GM23338 (cell line): Measurements from ENCODE around the gene RAB27B. TPM values are rescaled to one million over a fixed set of nuclear protein-coding genes. Genes with fewer than 3 reads are reported as not detected.

Experiments used
- ATAC-seq: fragments of 200-7000 bp; cut with Tn5 transposase; 3 replicates; pipeline ENCODE4 v1.9.1; 2020
- DNase-seq: peaks from one replicate; pipeline ENCODE4 v3.0.0-alpha.2; 2015; ENCODE audit warnings: low spot score
- H2AFZ ChIP-seq: fragments of 200-600 bp; sonication (generic); 2 replicates; pipeline ENCODE4 v1.8.0; 2016; ENCODE audit warnings: antibody characterized with exemption, mild to moderate bottlenecking, moderate library complexity
- H3F3A ChIP-seq: fragments of 200-600 bp; sonication (generic); replicated peaks from 2 replicates; pipeline ENCODE4 v1.8.0; 2017; ENCODE audit warnings: antibody characterized with exemption, mixed run types, low read depth
- H3K27ac ChIP-seq: fragments of 200-600 bp; sonication (generic); 2 replicates; pipeline ENCODE4 v1.6.1; 2016; ENCODE audit warnings: low read depth
- H3K27me3 ChIP-seq: fragments of 200-600 bp; sonication (generic); 2 replicates; pipeline ENCODE4 v1.8.0; 2016; ENCODE audit warnings: mild to moderate bottlenecking, mixed run types, moderate library complexity; ENCODE audit not compliant: insufficient read depth
- H3K36me3 ChIP-seq: fragments of 200-600 bp; sonication (generic); 2 replicates; pipeline ENCODE4 v1.8.0; 2016; ENCODE audit warnings: mild to moderate bottlenecking; ENCODE audit not compliant: insufficient read depth
- H3K4me1 ChIP-seq: fragments of 200-600 bp; sonication (generic); 2 replicates; pipeline ENCODE4 v1.8.0; 2016; ENCODE audit warnings: mild to moderate bottlenecking, moderate library complexity; ENCODE audit not compliant: insufficient read depth
- H3K4me2 ChIP-seq: fragments of 200-600 bp; sonication (generic); 2 replicates; pipeline ENCODE4 v1.7.1; 2017; ENCODE audit warnings: mixed run types
- H3K4me3 ChIP-seq: fragments of 200-600 bp; sonication (generic); 2 replicates; pipeline ENCODE4 v1.6.1; 2016; ENCODE audit warnings: mixed run types
- H3K79me2 ChIP-seq: fragments of 200-600 bp; sonication (generic); replicated peaks from 2 replicates; pipeline ENCODE4 v1.8.0; 2017; ENCODE audit warnings: mild to moderate bottlenecking; ENCODE audit not compliant: insufficient read depth
- H3K9me2 ChIP-seq: fragments of 200-600 bp; sonication (generic); 2 replicates; pipeline ENCODE4 v1.8.0; 2017; ENCODE audit not compliant: insufficient read depth
- H4K20me1 ChIP-seq: fragments of 200-600 bp; sonication (generic); replicated peaks from 2 replicates; pipeline ENCODE4 v1.8.0; 2017; ENCODE audit warnings: mild to moderate bottlenecking; ENCODE audit not compliant: insufficient read depth
- H3K27ac Mint-ChIP-seq: 2 replicates; pipeline ENCODE4 v1.8.0; 2020; ENCODE audit warnings: inconsistent platforms, mild to moderate bottlenecking, moderate library complexity, mixed read lengths
- H3K27me3 Mint-ChIP-seq: 3 replicates; pipeline ENCODE4 v1.8.0; 2022; ENCODE audit warnings: low read depth, mild to moderate bottlenecking, moderate library complexity, mixed read lengths, inconsistent platforms; ENCODE audit not compliant: insufficient read depth, poor library complexity
- H3K36me3 Mint-ChIP-seq: 3 replicates; pipeline ENCODE4 v1.8.0; 2021; ENCODE audit warnings: low read depth, mild to moderate bottlenecking, inconsistent platforms, moderate library complexity, mixed read lengths
- H3K4me1 Mint-ChIP-seq: 3 replicates; pipeline ENCODE4 v1.8.0; 2020; ENCODE audit warnings: mild to moderate bottlenecking, inconsistent platforms, mixed read lengths
- H3K4me3 Mint-ChIP-seq: 3 replicates; pipeline ENCODE4 v1.8.0; 2021; ENCODE audit warnings: moderate library complexity, mild to moderate bottlenecking, inconsistent platforms, mixed read lengths
- H3K9me3 Mint-ChIP-seq: 3 replicates; pipeline ENCODE4 v1.8.0; 2020; ENCODE audit warnings: moderate library complexity, mild to moderate bottlenecking, inconsistent platforms, mixed read lengths
- CREB1 ChIP-seq: fragments of 250-450 bp; sonication (Bioruptor Pico); IDR thresholded peaks from 2 replicates; pipeline ENCODE4 v1.5.0; 2020; ENCODE audit warnings: low read depth, mild to moderate bottlenecking, moderate library complexity
- CTCF ChIP-seq, 2 experiments: fragments of 200-600 bp in 1 of 2; sonication (generic) in 1 of 2; conservative IDR thresholded peaks; 2 replicates each; pipeline versions ENCODE4 v1.5.1 to v1.6.1; 2016 to 2017; ENCODE audit warnings: antibody characterized with exemption in 2 of 2, low read depth in 2 of 2, mild to moderate bottlenecking in 2 of 2, moderate library complexity in 1 of 2
- ETS1 ChIP-seq: IDR thresholded peaks from 2 replicates; pipeline ENCODE4 v1.6.1; 2016; ENCODE audit warnings: antibody characterized with exemption
- EZH2 ChIP-seq: fragments of 200-600 bp; sonication (generic); IDR thresholded peaks from one replicate; pipeline ENCODE4 v1.8.0; 2017; ENCODE audit warnings: antibody characterized with exemption, mild to moderate bottlenecking, low read depth; ENCODE audit not compliant: unreplicated experiment
- EZH2phosphoT487 ChIP-seq: fragments of 200-600 bp; sonication (generic); IDR thresholded peaks from one replicate; pipeline ENCODE4 v1.8.1; 2018; ENCODE audit warnings: antibody characterized with exemption; ENCODE audit not compliant: unreplicated experiment
- JUNB ChIP-seq: IDR thresholded peaks from one replicate; pipeline ENCODE4 v1.6.1; 2016; ENCODE audit warnings: antibody characterized with exemption; ENCODE audit not compliant: unreplicated experiment
- NANOG ChIP-seq: IDR thresholded peaks from 2 replicates; pipeline ENCODE4 v1.6.1; 2016; ENCODE audit warnings: antibody characterized with exemption, borderline replicate concordance
- POLR2AphosphoS5 ChIP-seq: IDR thresholded peaks from 2 replicates; pipeline ENCODE4 v1.6.1; 2016; ENCODE audit warnings: antibody characterized with exemption, low read depth
- REST ChIP-seq: IDR thresholded peaks from one replicate; pipeline ENCODE4 v1.6.1; 2018; ENCODE audit warnings: antibody characterized with exemption; ENCODE audit not compliant: unreplicated experiment
- ZNF114 ChIP-seq: fragments of 250-450 bp; sonication (Bioruptor Pico); IDR thresholded peaks from 2 replicates; pipeline ENCODE4 v1.5.0; 2020; ENCODE audit warnings: mild to moderate bottlenecking, moderate library complexity
- ZNF462 ChIP-seq: fragments of 250-450 bp; sonication (Bioruptor Pico); IDR thresholded peaks from 2 replicates; pipeline ENCODE4 v1.5.0; 2020; ENCODE audit warnings: mild to moderate bottlenecking, moderate library complexity
- polyA plus RNA-seq: library from polyadenylated mRNA; unstranded; fragments of >200 nt; fragmentation: Nextera tagmentation; extraction: Ambion mirVana; gene quantifications from 2 replicates; pipeline ENCODE4 v1.2.1, GENCODE V29; 2016
- total RNA-seq: library from RNA; depleted of rRNA; stranded (reverse); fragments of >200 nt; shearing (Covaris generic); gene quantifications from 2 replicates; pipeline ENCODE4 v1.2.3, GENCODE V29; 2014

Gene RAB27B
- total and polyA plus RNA-seq, 2 experiments from 2014 or later = 0.13 to 0.56 TPM

GRCh38 chr18:54888378-54888777, 60.1 kb downstream of the RAB27B start:
- no peaks in the 10 kb centered on the region for H3K36me3 Mint-ChIP-seq
- H3K36me3 ChIP-seq = no peaks in the 10 kb centered on the region
- TF ChIP-seq ZNF114 = no peak
- TF ChIP-seq ZNF462 = no peak
- no peak for TF ChIP-seq ETS1
- no peak for TF ChIP-seq CTCF (conservative IDR thresholded peaks at IDR 0.05; ENCODE audit: low read depth in 2 of 2)
- TF ChIP-seq REST = no peak
- no peak for TF ChIP-seq EZH2
- TF ChIP-seq CREB1 = no peak
- no peak for TF ChIP-seq JUNB
- no peak for TF ChIP-seq NANOG
- TF ChIP-seq EZH2phosphoT487 = no peak
- TF ChIP-seq POLR2AphosphoS5 = no peak
- no peak overlapping the region for H3K27ac ChIP-seq
- H3K9me2 ChIP-seq = no peaks in the 10 kb centered on the region
- H3K27me3 ChIP-seq = no peaks in the 10 kb centered on the region
- no peaks in the 10 kb centered on the region for H3K4me1 Mint-ChIP-seq
- H4K20me1 ChIP-seq = no peaks in the 10 kb centered on the region
- no peak overlapping the region for H3K4me3 ChIP-seq
- H3K4me2 ChIP-seq = no peak overlapping the region
- peaks cover 1% of the 10 kb centered on the region for H3K27me3 Mint-ChIP-seq
- no peaks in the 10 kb centered on the region for H3F3A ChIP-seq
- no peak overlapping the region for H3K27ac Mint-ChIP-seq
- H2AFZ ChIP-seq = no peak overlapping the region
- no peak overlapping the region for H3K4me3 Mint-ChIP-seq
- ATAC-seq = no peak
- H3K4me1 ChIP-seq = no peaks in the 10 kb centered on the region
- no peak for DNase-seq
- no peaks in the 10 kb centered on the region for H3K9me3 Mint-ChIP-seq
- H3K79me2 ChIP-seq = no peaks in the 10 kb centered on the region
